Brain microvascular endothelial cell (primary cell): ENCODE measurements around the gene GPR142.
A peak's percentile ranks its signal among the peaks of the same experiment; 100 is the strongest.

Source experiments
- DNase-seq: peaks from one replicate; pipeline ENCODE4 v3.0.0-alpha.2; 2020
- H3K27ac ChIP-seq: fragments of 250-450 bp; sonication (Bioruptor Pico); 2 replicates; pipeline ENCODE4 v1.5.1; 2020; ENCODE audit warnings: mild to moderate bottlenecking, moderate library complexity
- H3K27me3 ChIP-seq: fragments of 250-450 bp; sonication (Bioruptor Pico); replicated peaks from 2 replicates; pipeline ENCODE4 v1.5.1; 2020; ENCODE audit warnings: mild to moderate bottlenecking
- H3K36me3 ChIP-seq: fragments of 250-450 bp; sonication (Bioruptor Pico); replicated peaks from 2 replicates; pipeline ENCODE4 v1.5.1; 2020; ENCODE audit warnings: mild to moderate bottlenecking
- H3K4me3 ChIP-seq: 2 replicates; pipeline ENCODE4 v1.5.1; 2011; ENCODE audit warnings: low read depth, mild to moderate bottlenecking, control low read depth, low read length, moderate library complexity
- CTCF ChIP-seq: IDR thresholded peaks from 2 replicates; pipeline ENCODE4 v1.5.1; 2011; ENCODE audit warnings: low read depth, mild to moderate bottlenecking, moderate library complexity, low read length, control low read depth, inconsistent platforms; ENCODE audit errors: missing control alignments
- in situ Hi-C: cut with HindIII; loops from 2 replicates; pipeline ENCODE4 v1.10.0; 2017; ENCODE audit warnings: low sequenced_read_pairs, low pct_ligation_motif_present

Gene GPR142

DNA sequence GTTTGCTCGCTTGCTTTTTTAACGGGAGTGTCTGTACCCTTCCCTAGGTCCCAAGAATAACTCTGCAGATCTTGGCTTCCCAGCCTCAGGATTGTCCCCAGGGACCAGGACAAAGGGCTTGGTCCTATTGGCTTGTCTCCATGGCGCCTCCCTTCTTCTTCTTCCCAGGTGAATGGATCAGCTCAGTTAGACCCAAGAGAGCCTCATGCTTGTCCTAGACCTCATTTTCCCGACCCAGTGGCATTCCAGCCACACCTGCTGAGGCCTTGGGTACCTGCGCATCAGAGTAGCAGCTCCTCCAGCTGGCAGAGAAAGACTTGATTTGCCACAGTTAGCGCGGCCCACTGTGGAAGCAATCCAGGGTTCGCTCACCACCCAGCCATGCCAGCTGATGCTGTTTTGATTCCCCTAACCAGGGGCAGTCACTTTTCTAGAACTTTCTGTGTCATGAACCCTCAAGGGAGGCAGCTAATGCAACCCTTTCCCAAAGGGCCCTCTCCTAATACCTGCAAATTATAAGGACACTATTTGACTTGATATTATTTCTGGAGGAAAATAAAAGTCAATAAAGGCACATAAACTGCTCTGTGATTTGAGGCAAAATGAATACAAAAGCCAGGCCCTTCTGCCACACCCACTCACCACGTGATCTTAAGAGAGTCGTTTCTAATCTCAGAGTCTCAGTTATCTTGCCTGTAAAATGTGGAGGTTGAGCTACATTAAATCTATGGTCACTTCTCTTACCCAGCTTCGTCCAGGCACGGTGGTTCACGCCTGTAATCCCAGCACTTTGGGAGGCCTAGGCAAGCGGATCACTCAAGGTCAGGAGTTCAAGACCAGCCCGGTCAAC, 13.9 kb downstream of the GPR142 start:
- no peak overlapping the region for H3K27ac ChIP-seq
- in situ Hi-C loops: no loop called here

GRCh38 chr17:74383141-74383540, 15.8 kb downstream of the GPR142 start:
- in situ Hi-C loops: no loop called here
- TF ChIP-seq CTCF: no peak
- H3K27ac ChIP-seq: no peak overlapping the region
- no peak overlapping the region for H3K4me3 ChIP-seq
- no peaks in the 10 kb centered on the region for H3K36me3 ChIP-seq
- no peaks in the 10 kb centered on the region for H3K27me3 ChIP-seq
- DNase-seq: no peak

More for the DNA sequence above, 13.9 kb downstream of the GPR142 start:
- Histone ChIP-seq H3K27me3 (no peaks in the 10 kb centered on the region), H3K4me3 (no peak overlapping the region), H3K36me3 (no peaks in the 10 kb centered on the region)
- no peak for DNase-seq
- TF ChIP-seq CTCF: no peak

- in situ Hi-C loops: no loop called here
- no peak for TF ChIP-seq CTCF
- Histone ChIP-seq H3K36me3 (no peaks in the 10 kb centered on the region), H3K27me3 (no peaks in the 10 kb centered on the region), H3K4me3 (no peak overlapping the region), H3K27ac (no peak overlapping the region)
- DNase-seq: no peak
Observed at GRCh38 chr17:74385201-74385600, 17.9 kb downstream of the GPR142 start.

DNA sequence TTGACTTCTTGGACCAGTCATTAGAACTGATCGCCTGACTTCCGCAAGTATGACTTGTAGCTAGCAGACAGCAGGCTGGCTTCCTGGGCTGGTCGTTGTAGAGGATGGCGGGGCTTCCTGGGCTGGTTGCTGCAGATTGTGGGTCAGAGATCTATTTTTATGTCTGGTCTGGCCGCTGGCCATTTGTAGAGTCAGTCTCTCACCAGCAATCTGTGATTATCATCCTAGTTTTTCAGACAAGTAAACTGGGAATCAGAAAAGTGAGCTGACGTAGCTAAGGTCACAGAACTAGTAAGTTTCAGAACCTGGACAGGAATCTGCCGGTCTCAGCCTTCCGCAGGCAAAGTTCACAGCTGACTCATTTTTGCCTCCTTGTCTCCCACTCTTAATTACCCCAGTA, 19.1 kb downstream of the GPR142 start:
- H3K27ac ChIP-seq: no peak overlapping the region
- DNase-seq: peak; percentile 9
- no peak for TF ChIP-seq CTCF
- H3K36me3 ChIP-seq: no peaks in the 10 kb centered on the region
- no peak overlapping the region for H3K4me3 ChIP-seq
- in situ Hi-C loops: no loop called here
- H3K27me3 ChIP-seq: no peaks in the 10 kb centered on the region

GRCh38 chr17:74387365-74388218, 20.3 kb downstream of the GPR142 start:
- Histone ChIP-seq H3K27ac (no peak overlapping the region), H3K4me3 (no peak overlapping the region), H3K36me3 (no peaks in the 10 kb centered on the region), H3K27me3 (no peaks in the 10 kb centered on the region)
- DNase-seq: no peak
- in situ Hi-C loops: no loop called here
- TF ChIP-seq CTCF: no peak
